Measurements from ENCODE around the gene HNRNPM.

HNRNPM gene

GRCh38 chr19:8536282-8536681 is 91.5 kb downstream of the HNRNPM start:
- H3K9ac ChIP-seq (ENCODE audit: low read length) = no peak overlapping the region
- no peak overlapping the region for H4K12ac ChIP-seq (ENCODE audit: low read depth, low read length)
- no peak for DNase-seq
- no CpG with 5 or more reads among the region's 22 CpGs for whole genome bisulfite sequencing (ENCODE audit: extremely low coverage, insufficient coverage, insufficient read length)
- no peaks in the 10 kb centered on the region for H3K79me2 ChIP-seq (ENCODE audit: control insufficient read depth, insufficient read depth, low read length, poor library complexity)
- no peaks in the 10 kb centered on the region for H3K9me3 ChIP-seq (ENCODE audit: insufficient read depth, low read depth, low read length)
- H3K23ac ChIP-seq (ENCODE audit: low read length) = no peak overlapping the region
- H3K18ac ChIP-seq (ENCODE audit: low read length) = no peak overlapping the region
- H4K91ac ChIP-seq (ENCODE audit: low read depth, low read length) = no peak overlapping the region
- no peak overlapping the region for H2AFZ ChIP-seq (ENCODE audit: insufficient read depth, low read length, poor library complexity)
- H3K27ac ChIP-seq (ENCODE audit: low read depth, low read length) = no peak overlapping the region
- H3K79me1 ChIP-seq (ENCODE audit: low read length) = no peaks in the 10 kb centered on the region
- no peaks in the 10 kb centered on the region for H3K4me1 ChIP-seq (ENCODE audit: control insufficient read depth in 1 of 2, insufficient read depth in 2 of 2, low read length in 2 of 2)
- H2BK12ac ChIP-seq (ENCODE audit: low read length) = no peak overlapping the region
- no peak overlapping the region for H2AK5ac ChIP-seq (ENCODE audit: low read length)
- no peak overlapping the region for H3K4ac ChIP-seq (ENCODE audit: low read depth, low read length)
- H3K4me3 ChIP-seq (ENCODE audit: low read depth, low read length) = no peak overlapping the region
- H2BK5ac ChIP-seq (ENCODE audit: low read depth, low read length, poor library complexity) = no peak overlapping the region
- H2BK120ac ChIP-seq (ENCODE audit: insufficient read depth, low read length, poor library complexity) = no peak overlapping the region
- H4K8ac ChIP-seq (ENCODE audit: low read depth, low read length) = no peak overlapping the region
- no peaks in the 10 kb centered on the region for H3K27me3 ChIP-seq (ENCODE audit: insufficient read depth, low read length)
- no peaks in the 10 kb centered on the region for H3K36me3 ChIP-seq (ENCODE audit: control insufficient read depth in 1 of 2, insufficient read depth in 2 of 2, low read length in 2 of 2)
- no peak overlapping the region for H3K4me2 ChIP-seq (ENCODE audit: low read length)
- no peak overlapping the region for H3K14ac ChIP-seq (ENCODE audit: low read length)

- Histone ChIP-seq H3K27ac (ENCODE audit: low read depth, low read length) (no peak overlapping the region), H3K9ac (ENCODE audit: low read length) (no peak overlapping the region), H3K27me3 (ENCODE audit: insufficient read depth, low read length) (no peaks in the 10 kb centered on the region), H3K4me3 (ENCODE audit: low read depth, low read length) (no peak overlapping the region), H4K91ac (ENCODE audit: low read depth, low read length) (no peak overlapping the region), H4K8ac (ENCODE audit: low read depth, low read length) (no peak overlapping the region), H3K79me2 (ENCODE audit: control insufficient read depth, insufficient read depth, low read length, poor library complexity) (no peaks in the 10 kb centered on the region), H3K9me3 (ENCODE audit: insufficient read depth, low read depth, low read length) (no peaks in the 10 kb centered on the region), H3K36me3 (ENCODE audit: control insufficient read depth in 1 of 2, insufficient read depth in 2 of 2, low read length in 2 of 2) (no peaks in the 10 kb centered on the region), H2AK5ac (ENCODE audit: low read length) (no peak overlapping the region), H2AFZ (ENCODE audit: insufficient read depth, low read length, poor library complexity) (no peak overlapping the region), H3K14ac (ENCODE audit: low read length) (no peak overlapping the region), H3K79me1 (ENCODE audit: low read length) (no peaks in the 10 kb centered on the region), H3K23ac (ENCODE audit: low read length) (no peak overlapping the region), H4K12ac (ENCODE audit: low read depth, low read length) (no peak overlapping the region), H2BK120ac (ENCODE audit: insufficient read depth, low read length, poor library complexity) (no peak overlapping the region), H3K4me1 (ENCODE audit: control insufficient read depth in 1 of 2, insufficient read depth in 2 of 2, low read length in 2 of 2) (no peaks in the 10 kb centered on the region), H3K4ac (ENCODE audit: low read depth, low read length) (no peak overlapping the region), H3K4me2 (ENCODE audit: low read length) (no peak overlapping the region), H2BK12ac (ENCODE audit: low read length) (no peak overlapping the region), H2BK5ac (ENCODE audit: low read depth, low read length, poor library complexity) (no peak overlapping the region), H3K18ac (ENCODE audit: low read length) (no peak overlapping the region)
- no CpG with 5 or more reads among the region's 3 CpGs for WGBS (ENCODE audit: extremely low coverage, insufficient coverage, insufficient read length)
- DNase-seq = no peak
Observed at GRCh38 chr19:8537099-8537498, 92.3 kb downstream of the HNRNPM start.
